ENCODE data around the gene ST8SIA1.

ST8SIA1 gene

GRCh38 chr12:22188431-22188830, 146.1 kb downstream of the ST8SIA1 start:
- no peak for DNase-seq
- no peak for TF ChIP-seq CTCF (IDR thresholded peaks at IDR 0.05)
- intact Hi-C loops (cut with DNase I; ENCODE audit: low total_unique reads): no loop called here
- H3K36me3 ChIP-seq: no peaks in the 10 kb centered on the region
- H3K9me3 ChIP-seq: no peaks in the 10 kb centered on the region
- no peaks in the 10 kb centered on the region for H3K4me1 ChIP-seq
- H3K27ac ChIP-seq: no peak overlapping the region
- H3K27me3 ChIP-seq: no peaks in the 10 kb centered on the region
- no peak overlapping the region for H3K4me3 ChIP-seq

GRCh38 chr12:22180705-22181104, 153.8 kb downstream of the ST8SIA1 start:
- Histone ChIP-seq H3K9me3 (no peaks in the 10 kb centered on the region), H3K36me3 (no peaks in the 10 kb centered on the region), H3K4me1 (no peaks in the 10 kb centered on the region), H3K27me3 (no peaks in the 10 kb centered on the region), H3K4me3 (no peak overlapping the region), H3K27ac (no peak overlapping the region)
- TF ChIP-seq CTCF (IDR thresholded peaks at IDR 0.05): no peak
- no peak for DNase-seq
- intact Hi-C loops (cut with DNase I; ENCODE audit: low total_unique reads): no loop called here

GRCh38 chr12:22173177-22173576, 161.3 kb downstream of the ST8SIA1 start:
- Histone ChIP-seq H3K4me3 (no peak overlapping the region), H3K27ac (no peak overlapping the region), H3K36me3 (no peaks in the 10 kb centered on the region), H3K9me3 (no peaks in the 10 kb centered on the region), H3K27me3 (no peaks in the 10 kb centered on the region), H3K4me1 (no peaks in the 10 kb centered on the region)
- intact Hi-C loops (cut with DNase I; ENCODE audit: low total_unique reads): no loop called here
- no peak for DNase-seq
- TF ChIP-seq CTCF (IDR thresholded peaks at IDR 0.05): no peak

GRCh38 chr12:22172501-22172900, 162.0 kb downstream of the ST8SIA1 start:
- H3K27me3 ChIP-seq: no peaks in the 10 kb centered on the region
- no peak for TF ChIP-seq CTCF (IDR thresholded peaks at IDR 0.05)

GRCh38 chr12:22169376-22169775, 165.1 kb downstream of the ST8SIA1 start:
- no peak for DNase-seq
- intact Hi-C loops (cut with DNase I; ENCODE audit: low total_unique reads): no loop called here
- Histone ChIP-seq H3K4me3 (no peak overlapping the region), H3K36me3 (no peaks in the 10 kb centered on the region), H3K27me3 (no peaks in the 10 kb centered on the region), H3K27ac (no peak overlapping the region), H3K9me3 (no peaks in the 10 kb centered on the region), H3K4me1 (no peaks in the 10 kb centered on the region)
- no peak for TF ChIP-seq CTCF (IDR thresholded peaks at IDR 0.05)

More at GRCh38 chr12:22172501-22172900, 162.0 kb downstream of the ST8SIA1 start:
- Histone ChIP-seq H3K27ac (no peak overlapping the region), H3K4me1 (no peaks in the 10 kb centered on the region), H3K4me3 (no peak overlapping the region), H3K9me3 (no peaks in the 10 kb centered on the region), H3K36me3 (no peaks in the 10 kb centered on the region)
- intact Hi-C loops (cut with DNase I; ENCODE audit: low total_unique reads): no loop called here
- DNase-seq: no peak

GRCh38 chr12:22164139-22164538, 170.4 kb downstream of the ST8SIA1 start:
- H3K4me3 ChIP-seq: no peak overlapping the region
- intact Hi-C loops (cut with DNase I; ENCODE audit: low total_unique reads): no loop called here
- H3K9me3 ChIP-seq: no peaks in the 10 kb centered on the region
- TF ChIP-seq CTCF (IDR thresholded peaks at IDR 0.05): no peak
- no peaks in the 10 kb centered on the region for H3K36me3 ChIP-seq
- no peak for DNase-seq
- H3K27ac ChIP-seq: no peak overlapping the region
- H3K4me1 ChIP-seq: no peaks in the 10 kb centered on the region
- H3K27me3 ChIP-seq: no peaks in the 10 kb centered on the region
